NT2/D1 (cell line): ENCODE measurements around the gene PLCD4.

ENCODE experiments used
- YY1 ChIP-seq: IDR thresholded peaks from 2 replicates; pipeline ENCODE4 v1.6.1; 2011; ENCODE audit not compliant: insufficient read length, insufficient read depth
- ZNF274 ChIP-seq: IDR thresholded peaks from 2 replicates; pipeline ENCODE4 v1.6.1; 2011; ENCODE audit warnings: mild to moderate bottlenecking, low read depth, low read length

GRCh38 chr2:218648787-218649100 lies 41.0 kb downstream of the PLCD4 start:
- TF ChIP-seq YY1 (no peak), ZNF274 (no peak)
